Measurements from ENCODE around the gene LYRM4.

Gene LYRM4

GRCh38 chr6:5172041-5172653, 88.6 kb downstream of the LYRM4 start:
- DNase-seq = no peak

- no peak for DNase-seq
Measured at GRCh38 chr6:5167501-5167900, 93.2 kb downstream of the LYRM4 start.

GRCh38 chr6:5164092-5164491, 96.7 kb downstream of the LYRM4 start:
- no peak for DNase-seq

GRCh38 chr6:5163247-5163646, 97.5 kb downstream of the LYRM4 start:
- no peak for DNase-seq

GRCh38 chr6:5162355-5162754, 98.4 kb downstream of the LYRM4 start:
- no peak for DNase-seq

GRCh38 chr6:5160206-5160605, 100.5 kb downstream of the LYRM4 start:
- no peak for DNase-seq

GRCh38 chr6:5159162-5159561, 101.6 kb downstream of the LYRM4 start:
- no peak for DNase-seq

- DNase-seq = no peak
Measured at GRCh38 chr6:5158180-5158579, 102.6 kb downstream of the LYRM4 start.

- DNase-seq = no peak
Measured at GRCh38 chr6:5157621-5158138, 103.1 kb downstream of the LYRM4 start.

GRCh38 chr6:5156627-5157026, 104.1 kb downstream of the LYRM4 start:
- DNase-seq = no peak

- DNase-seq = no peak
Measured at GRCh38 chr6:5155906-5156305, 104.8 kb downstream of the LYRM4 start.

- no peak for DNase-seq
Measured at GRCh38 chr6:5153186-5153585, 107.6 kb downstream of the LYRM4 start.

- no peak for DNase-seq
Measured at GRCh38 chr6:5152460-5152859, 108.3 kb downstream of the LYRM4 start.

GRCh38 chr6:5151955-5152401, 108.8 kb downstream of the LYRM4 start:
- DNase-seq = no peak

- DNase-seq = no peak
Measured at GRCh38 chr6:5151360-5151954, 109.3 kb downstream of the LYRM4 start.

- no peak for DNase-seq
Measured at GRCh38 chr6:5150551-5151075, 110.1 kb downstream of the LYRM4 start.

GRCh38 chr6:5149891-5150290, 110.9 kb downstream of the LYRM4 start:
- DNase-seq = no peak

- no peak for DNase-seq
Measured at GRCh38 chr6:5149159-5149704, 111.5 kb downstream of the LYRM4 start.

GRCh38 chr6:5146398-5146797, 114.4 kb downstream of the LYRM4 start:
- no peak for DNase-seq

GRCh38 chr6:5143634-5144311, 117.0 kb downstream of the LYRM4 start:
- peak; percentile 63 for DNase-seq

- no peak for DNase-seq
Measured at GRCh38 chr6:5142915-5143314, 117.8 kb downstream of the LYRM4 start.

GRCh38 chr6:5142131-5142530, 118.6 kb downstream of the LYRM4 start:
- no peak for DNase-seq

GRCh38 chr6:5141046-5141445, 119.7 kb downstream of the LYRM4 start:
- DNase-seq = no peak
